Measurements from ENCODE around the gene NELL2. TPM values are rescaled to one million over a fixed set of nuclear protein-coding genes. Genes with fewer than 3 reads are reported as not detected.

NELL2 gene
- total RNA-seq, 2 experiments from 2014 or later = 0.95 to 1.8 TPM

DNA sequence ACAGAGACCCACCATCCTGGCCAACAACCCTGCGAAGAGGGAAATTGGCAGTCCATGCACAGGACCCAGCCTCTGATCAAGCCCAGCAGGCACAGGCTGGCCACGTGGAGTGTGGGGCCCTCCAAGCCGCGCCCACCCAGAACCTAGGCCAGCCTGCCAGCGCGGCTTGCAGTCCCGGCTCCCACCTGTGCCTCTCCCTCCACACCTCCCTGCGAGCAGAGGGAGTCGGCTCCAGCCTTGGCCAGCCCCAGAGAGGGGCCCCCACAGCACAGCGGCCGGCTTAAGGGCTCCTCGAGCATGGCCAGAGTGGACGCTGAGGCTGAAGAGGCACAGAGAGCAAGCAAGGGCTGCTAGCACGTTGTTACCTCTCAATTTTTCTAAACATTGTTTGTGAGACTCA, 373.4 kb downstream of the NELL2 start:
- POLR2A ChIA-PET = no interaction called here

DNA sequence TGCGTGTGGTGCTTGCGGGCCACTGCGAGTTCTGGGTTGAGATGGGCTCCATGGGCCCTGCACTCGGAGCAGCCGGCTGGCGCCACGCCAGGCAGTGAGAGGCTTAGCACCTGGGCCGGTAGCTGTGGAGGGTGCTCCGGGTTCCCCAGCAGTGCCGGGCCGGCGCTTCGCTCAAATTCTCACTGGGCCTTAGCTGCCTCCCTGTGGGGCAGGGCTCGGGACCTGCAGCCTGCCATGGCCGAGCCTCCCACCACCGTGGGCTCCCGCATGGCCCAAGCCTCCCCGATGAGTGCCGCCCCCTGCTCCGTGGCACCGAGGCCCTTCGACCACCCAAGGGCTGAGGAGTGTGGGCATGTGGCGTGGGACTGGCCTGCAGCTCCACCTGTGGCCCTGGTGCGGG, 375.7 kb downstream of the NELL2 start:
- BruUV-seq (replicated peaks) = no TSS peak
- Histone ChIP-seq H3K4me1 (ENCODE audit: insufficient read depth, low read length, poor library complexity, severe bottlenecking) (no peaks in the 10 kb centered on the region), H3K27ac (ENCODE audit: low read depth, low read length, poor library complexity, severe bottlenecking) (no peak overlapping the region), H4K20me1 (ENCODE audit: insufficient read depth, low read length) (no peaks in the 10 kb centered on the region), H2AFZ (ENCODE audit: low read length) (no peak overlapping the region), H3K9me3 (ENCODE audit: low read length) (no peaks in the 10 kb centered on the region), H3K4me3 (ENCODE audit: low read depth, low read length, poor library complexity, severe bottlenecking) (no peak overlapping the region), H3K79me2 (ENCODE audit: insufficient read depth, low read depth, low read length) (no peaks in the 10 kb centered on the region), H3K4me2 (ENCODE audit: low read length) (no peak overlapping the region), H3K36me3 (ENCODE audit: insufficient read depth, low read length) (no peaks in the 10 kb centered on the region), H3K9me2 (ENCODE audit: insufficient read depth, low read length) (no peaks in the 10 kb centered on the region)
- CTCF ChIA-PET (ENCODE audit: unreplicated experiment) = no interaction called here
- POLR2A ChIA-PET = interaction anchor here (0.7 to 1.4 kb wide), 2 partner anchors 10 to 430 kb away, joined by 3 read pairs; no protein-coding TSS in a partner anchor
- TF ChIP-seq, protein P1, sequence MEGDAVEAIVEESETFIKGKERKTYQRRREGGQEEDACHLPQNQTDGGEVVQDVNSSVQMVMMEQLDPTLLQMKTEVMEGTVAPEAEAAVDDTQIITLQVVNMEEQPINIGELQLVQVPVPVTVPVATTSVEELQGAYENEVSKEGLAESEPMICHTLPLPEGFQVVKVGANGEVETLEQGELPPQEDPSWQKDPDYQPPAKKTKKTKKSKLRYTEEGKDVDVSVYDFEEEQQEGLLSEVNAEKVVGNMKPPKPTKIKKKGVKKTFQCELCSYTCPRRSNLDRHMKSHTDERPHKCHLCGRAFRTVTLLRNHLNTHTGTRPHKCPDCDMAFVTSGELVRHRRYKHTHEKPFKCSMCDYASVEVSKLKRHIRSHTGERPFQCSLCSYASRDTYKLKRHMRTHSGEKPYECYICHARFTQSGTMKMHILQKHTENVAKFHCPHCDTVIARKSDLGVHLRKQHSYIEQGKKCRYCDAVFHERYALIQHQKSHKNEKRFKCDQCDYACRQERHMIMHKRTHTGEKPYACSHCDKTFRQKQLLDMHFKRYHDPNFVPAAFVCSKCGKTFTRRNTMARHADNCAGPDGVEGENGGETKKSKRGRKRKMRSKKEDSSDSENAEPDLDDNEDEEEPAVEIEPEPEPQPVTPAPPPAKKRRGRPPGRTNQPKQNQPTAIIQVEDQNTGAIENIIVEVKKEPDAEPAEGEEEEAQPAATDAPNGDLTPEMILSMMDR (conservative IDR thresholded peaks at IDR 0.05; ENCODE audit: low read length) = no peak
- no peak for TF ChIP-seq EZH2phosphoT487 (IDR thresholded peaks at IDR 0.05; ENCODE audit: borderline replicate concordance, low read depth, low read length)
- no peak for DNase-seq (ENCODE audit: low spot score)
- intact Hi-C loops (cut with micrococcal nuclease; ENCODE audit: unreplicated experiment) = no loop called here

More for the DNA sequence above, 373.4 kb downstream of the NELL2 start:
- Histone ChIP-seq H4K20me1 (ENCODE audit: insufficient read depth, low read length) (no peaks in the 10 kb centered on the region), H3K36me3 (ENCODE audit: insufficient read depth, low read length) (no peaks in the 10 kb centered on the region), H3K4me1 (ENCODE audit: insufficient read depth, low read length, poor library complexity, severe bottlenecking) (no peaks in the 10 kb centered on the region), H3K9me2 (ENCODE audit: insufficient read depth, low read length) (no peaks in the 10 kb centered on the region), H3K27ac (ENCODE audit: low read depth, low read length, poor library complexity, severe bottlenecking) (no peak overlapping the region), H3K9me3 (ENCODE audit: low read length) (no peaks in the 10 kb centered on the region), H2AFZ (ENCODE audit: low read length) (no peak overlapping the region), H3K4me3 (ENCODE audit: low read depth, low read length, poor library complexity, severe bottlenecking) (no peak overlapping the region), H3K79me2 (ENCODE audit: insufficient read depth, low read depth, low read length) (no peaks in the 10 kb centered on the region), H3K4me2 (ENCODE audit: low read length) (no peak overlapping the region)
- no TSS peak for BruUV-seq (replicated peaks)
- CTCF ChIA-PET (ENCODE audit: unreplicated experiment) = no interaction called here
- no peak for DNase-seq (ENCODE audit: low spot score)
- TF ChIP-seq, protein P1 (conservative IDR thresholded peaks at IDR 0.05; ENCODE audit: low read length) = no peak
- no peak for TF ChIP-seq EZH2phosphoT487 (IDR thresholded peaks at IDR 0.05; ENCODE audit: borderline replicate concordance, low read depth, low read length)
- intact Hi-C loops (cut with micrococcal nuclease; ENCODE audit: unreplicated experiment) = no loop called here

DNA sequence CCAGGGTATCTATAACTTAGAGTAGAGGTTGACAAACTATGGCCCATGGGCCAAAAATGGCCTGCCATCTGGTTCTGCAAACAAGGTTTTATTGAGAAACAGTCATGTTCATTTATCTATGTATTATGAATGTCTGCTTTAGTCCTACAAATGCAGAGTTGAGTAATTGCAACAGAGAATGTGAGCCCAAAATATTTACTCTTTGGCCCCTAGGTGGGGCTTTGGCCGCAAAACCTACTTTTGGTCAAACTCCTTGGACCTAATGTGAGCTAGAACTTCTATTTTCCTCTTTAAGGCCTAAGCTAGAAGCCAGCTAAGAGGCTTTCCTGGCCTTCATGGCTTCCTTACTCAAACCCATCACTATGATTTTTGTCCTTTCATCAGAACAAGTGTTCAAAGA, 379.1 kb downstream of the NELL2 start:
- Histone ChIP-seq H3K9me2 (ENCODE audit: insufficient read depth, low read length) (no peaks in the 10 kb centered on the region), H4K20me1 (ENCODE audit: insufficient read depth, low read length) (no peaks in the 10 kb centered on the region), H3K27ac (ENCODE audit: low read depth, low read length, poor library complexity, severe bottlenecking) (no peak overlapping the region), H3K4me3 (ENCODE audit: low read depth, low read length, poor library complexity, severe bottlenecking) (no peak overlapping the region), H2AFZ (ENCODE audit: low read length) (no peak overlapping the region), H3K36me3 (ENCODE audit: insufficient read depth, low read length) (no peaks in the 10 kb centered on the region), H3K4me1 (ENCODE audit: insufficient read depth, low read length, poor library complexity, severe bottlenecking) (no peaks in the 10 kb centered on the region), H3K9me3 (ENCODE audit: low read length) (no peaks in the 10 kb centered on the region), H3K79me2 (ENCODE audit: insufficient read depth, low read depth, low read length) (no peaks in the 10 kb centered on the region), H3K4me2 (ENCODE audit: low read length) (no peak overlapping the region)
- peak; percentile 12 for DNase-seq (ENCODE audit: low spot score)
- TF ChIP-seq, protein P1 (conservative IDR thresholded peaks at IDR 0.05; ENCODE audit: low read length) = peak; percentile 65
- no peak for TF ChIP-seq EZH2phosphoT487 (IDR thresholded peaks at IDR 0.05; ENCODE audit: borderline replicate concordance, low read depth, low read length)
- BruUV-seq (replicated peaks) = no TSS peak
- ChIA-PET POLR2A (interaction anchor here (0.6 kb wide), 2 partner anchors 255 to 302 kb away, joined by 3 read pairs; no protein-coding TSS in a partner anchor), CTCF (ENCODE audit: unreplicated experiment) (no interaction called here)
- intact Hi-C loops (cut with micrococcal nuclease; ENCODE audit: unreplicated experiment) = loop anchor here (5.0 to 10.0 kb wide), 2 partner anchors 325 to 428 kb away; no protein-coding TSS in a partner anchor

Measured in OCI-LY7 (cell line).